Parathyroid adenoma (tissue), 2 donors: ENCODE data around the gene GSTA3.

Experiments
- H2AFZ ChIP-seq: fragments of 300-600 bp; sonication (generic); one replicate; pipeline ENCODE4 v1.7.0; 2017; ENCODE audit warnings: antibody characterized with exemption, mild to moderate bottlenecking
- H3K27ac ChIP-seq: fragments of 300-600 bp; sonication (generic); one replicate; pipeline ENCODE4 v1.7.0; 2017
- H3K27me3 ChIP-seq: fragments of 300-600 bp; sonication (generic); one replicate; pipeline ENCODE4 v1.7.0; 2017; ENCODE audit warnings: low read length; ENCODE audit not compliant: control insufficient read depth, insufficient read depth
- H3K36me3 ChIP-seq: fragments of 300-600 bp; sonication (generic); one replicate; pipeline ENCODE4 v1.7.0; 2017; ENCODE audit warnings: low read length; ENCODE audit not compliant: control insufficient read depth, insufficient read depth
- H3K4me1 ChIP-seq: fragments of 300-600 bp; sonication (generic); one replicate; pipeline ENCODE4 v1.7.0; 2017; ENCODE audit warnings: control low read depth
- H3K4me2 ChIP-seq: fragments of 300-600 bp; sonication (generic); one replicate; pipeline ENCODE4 v1.7.0; 2017; ENCODE audit warnings: low read length
- H3K4me3 ChIP-seq: fragments of 300-600 bp; sonication (generic); one replicate; pipeline ENCODE4 v1.7.0; 2017; ENCODE audit warnings: low read depth, low read length
- H3K79me2 ChIP-seq: fragments of 300-600 bp; sonication (generic); one replicate; pipeline ENCODE4 v1.7.0; 2017; ENCODE audit warnings: control low read depth
- H3K9ac ChIP-seq: fragments of 300-600 bp; sonication (generic); one replicate; pipeline ENCODE4 v1.7.0; 2017; ENCODE audit warnings: mild to moderate bottlenecking
- H3K9me3 ChIP-seq: fragments of 300-600 bp; sonication (generic); one replicate; pipeline ENCODE4 v1.7.0; 2017; ENCODE audit warnings: low read length; ENCODE audit not compliant: control insufficient read depth
- TF ChIP-seq, protein P1 (sequence below): fragments of 300-600 bp; sonication (generic); IDR thresholded peaks from one replicate; pipeline ENCODE4 v1.7.0; 2017; ENCODE audit warnings: antibody characterized with exemption, mild to moderate bottlenecking
- donor health status: primary hyperparathyroidism.

GSTA3 gene

DNA sequence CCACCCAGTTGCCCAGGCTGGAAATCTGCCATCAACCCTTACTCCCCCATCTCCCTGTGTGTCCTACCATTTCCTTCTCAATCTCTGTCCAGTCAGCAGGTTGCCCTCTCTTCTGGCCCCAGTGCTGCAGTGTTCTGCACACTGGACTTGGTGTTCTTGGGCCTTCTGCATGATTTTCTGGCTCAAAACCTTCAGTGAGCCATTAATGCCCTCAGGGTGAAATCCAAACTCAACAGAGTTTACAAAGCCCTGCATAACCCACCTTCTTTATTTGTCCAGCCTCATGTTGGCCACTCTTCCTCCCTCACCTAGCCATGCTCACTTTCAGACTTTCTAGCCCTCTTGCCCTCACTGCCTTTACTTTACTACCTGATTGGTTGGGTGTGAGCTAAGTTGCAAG is 5.0 kb upstream of the GSTA3 start:
- H3K9me3 ChIP-seq = no peaks in the 10 kb centered on the region
- peak overlapping the region; percentile 47 for H2AFZ ChIP-seq
- H3K4me1 ChIP-seq = peaks cover 21% of the 10 kb centered on the region
- H3K36me3 ChIP-seq = no peaks in the 10 kb centered on the region
- TF ChIP-seq, protein P1, sequence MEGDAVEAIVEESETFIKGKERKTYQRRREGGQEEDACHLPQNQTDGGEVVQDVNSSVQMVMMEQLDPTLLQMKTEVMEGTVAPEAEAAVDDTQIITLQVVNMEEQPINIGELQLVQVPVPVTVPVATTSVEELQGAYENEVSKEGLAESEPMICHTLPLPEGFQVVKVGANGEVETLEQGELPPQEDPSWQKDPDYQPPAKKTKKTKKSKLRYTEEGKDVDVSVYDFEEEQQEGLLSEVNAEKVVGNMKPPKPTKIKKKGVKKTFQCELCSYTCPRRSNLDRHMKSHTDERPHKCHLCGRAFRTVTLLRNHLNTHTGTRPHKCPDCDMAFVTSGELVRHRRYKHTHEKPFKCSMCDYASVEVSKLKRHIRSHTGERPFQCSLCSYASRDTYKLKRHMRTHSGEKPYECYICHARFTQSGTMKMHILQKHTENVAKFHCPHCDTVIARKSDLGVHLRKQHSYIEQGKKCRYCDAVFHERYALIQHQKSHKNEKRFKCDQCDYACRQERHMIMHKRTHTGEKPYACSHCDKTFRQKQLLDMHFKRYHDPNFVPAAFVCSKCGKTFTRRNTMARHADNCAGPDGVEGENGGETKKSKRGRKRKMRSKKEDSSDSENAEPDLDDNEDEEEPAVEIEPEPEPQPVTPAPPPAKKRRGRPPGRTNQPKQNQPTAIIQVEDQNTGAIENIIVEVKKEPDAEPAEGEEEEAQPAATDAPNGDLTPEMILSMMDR = no peak
- H3K4me2 ChIP-seq = no peak overlapping the region
- H3K27ac ChIP-seq = peak overlapping the region; percentile 16
- no peak overlapping the region for H3K9ac ChIP-seq
- H3K27me3 ChIP-seq = no peaks in the 10 kb centered on the region
- no peak overlapping the region for H3K4me3 ChIP-seq
- H3K79me2 ChIP-seq = no peaks in the 10 kb centered on the region

GRCh38 chr6:52910091-52910490 is 593 bp upstream of the GSTA3 start:
- Histone ChIP-seq H3K4me3 (no peak overlapping the region), H3K27me3 (no peaks in the 10 kb centered on the region), H3K9me3 (no peaks in the 10 kb centered on the region), H3K27ac (peak overlapping the region; percentile 81), H3K4me2 (no peak overlapping the region), H3K36me3 (no peaks in the 10 kb centered on the region), H3K79me2 (no peaks in the 10 kb centered on the region), H3K9ac (no peak overlapping the region), H2AFZ (peak overlapping the region; percentile 43), H3K4me1 (peaks cover 21% of the 10 kb centered on the region)
- TF ChIP-seq, protein P1 = no peak

- Histone ChIP-seq H3K79me2 (no peaks in the 10 kb centered on the region), H3K4me2 (no peak overlapping the region), H3K9ac (no peak overlapping the region), H3K36me3 (no peaks in the 10 kb centered on the region), H3K4me1 (peaks cover 12% of the 10 kb centered on the region), H3K9me3 (no peaks in the 10 kb centered on the region), H3K27me3 (no peaks in the 10 kb centered on the region), H3K4me3 (no peak overlapping the region), H3K27ac (peak overlapping the region; percentile 81), H2AFZ (peak overlapping the region; percentile 43)
- TF ChIP-seq, protein P1 = no peak
These were observed 367 bp downstream of the GSTA3 start for GRCh38 chr6:52909131-52909530.

DNA sequence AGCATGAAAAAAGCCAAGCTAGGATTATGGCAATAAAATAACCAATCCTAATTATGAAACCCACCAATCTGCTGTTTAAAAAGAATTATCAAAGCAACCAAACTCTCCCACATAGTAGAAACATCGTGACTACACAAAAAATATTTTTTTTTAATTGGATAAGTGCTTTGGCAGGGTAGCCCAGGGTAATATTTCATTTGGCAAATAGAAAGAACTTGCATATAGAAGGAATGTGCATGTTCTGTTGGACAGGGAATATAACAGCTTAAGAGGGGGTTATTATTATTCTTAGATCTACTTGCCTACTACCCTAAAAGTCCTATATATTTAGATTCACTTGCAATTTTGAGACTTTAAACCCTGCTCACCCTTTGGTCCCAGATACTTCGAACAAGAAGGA is 972 bp downstream of the GSTA3 start:
- no peak overlapping the region for H3K4me3 ChIP-seq
- TF ChIP-seq, protein P1 = no peak

GRCh38 chr6:52904562-52905279 is 4.8 kb downstream of the GSTA3 start:
- Histone ChIP-seq H3K27ac (no peak overlapping the region), H3K9me3 (no peaks in the 10 kb centered on the region), H3K79me2 (no peaks in the 10 kb centered on the region), H2AFZ (no peak overlapping the region), H3K27me3 (no peaks in the 10 kb centered on the region), H3K36me3 (no peaks in the 10 kb centered on the region), H3K9ac (no peak overlapping the region), H3K4me1 (peaks cover 25% of the 10 kb centered on the region), H3K4me2 (no peak overlapping the region), H3K4me3 (no peak overlapping the region)
- TF ChIP-seq, protein P1 = no peak

More for the DNA sequence above, 972 bp downstream of the GSTA3 start:
- Histone ChIP-seq H3K36me3 (no peaks in the 10 kb centered on the region), H3K4me1 (peaks cover 12% of the 10 kb centered on the region), H3K27ac (peak overlapping the region; percentile 81), H3K4me2 (no peak overlapping the region), H3K9me3 (no peaks in the 10 kb centered on the region), H3K27me3 (no peaks in the 10 kb centered on the region), H2AFZ (peak overlapping the region; percentile 43), H3K79me2 (no peaks in the 10 kb centered on the region), H3K9ac (no peak overlapping the region)
